T-helper 1 cell (primary cell): ENCODE results near the gene HSBP1L1.

ENCODE experiments used
- DNase-seq, 5 donors: peaks; one replicate each; pipeline ENCODE4 v3.0.0-alpha.2; 2012 to 2020
- total RNA-seq, 4 donors: gene quantifications; one replicate each; lab custom pipeline; 2026; lab: John Stamatoyannopoulos, UW

Gene HSBP1L1
- 8.3 to 12.2 (median 11.6) reads per million in 4 donors for total RNA-seq

- DNase-seq = peak; percentile 40 to 65 (median 62)
Measured at GRCh38 chr18:79964330-79965118, at the start of gene HSBP1L1. HSBP1L1 (plus strand) TSS chr18:79964643; CDS start chr18:79964736, 93 bp downstream.

DNA sequence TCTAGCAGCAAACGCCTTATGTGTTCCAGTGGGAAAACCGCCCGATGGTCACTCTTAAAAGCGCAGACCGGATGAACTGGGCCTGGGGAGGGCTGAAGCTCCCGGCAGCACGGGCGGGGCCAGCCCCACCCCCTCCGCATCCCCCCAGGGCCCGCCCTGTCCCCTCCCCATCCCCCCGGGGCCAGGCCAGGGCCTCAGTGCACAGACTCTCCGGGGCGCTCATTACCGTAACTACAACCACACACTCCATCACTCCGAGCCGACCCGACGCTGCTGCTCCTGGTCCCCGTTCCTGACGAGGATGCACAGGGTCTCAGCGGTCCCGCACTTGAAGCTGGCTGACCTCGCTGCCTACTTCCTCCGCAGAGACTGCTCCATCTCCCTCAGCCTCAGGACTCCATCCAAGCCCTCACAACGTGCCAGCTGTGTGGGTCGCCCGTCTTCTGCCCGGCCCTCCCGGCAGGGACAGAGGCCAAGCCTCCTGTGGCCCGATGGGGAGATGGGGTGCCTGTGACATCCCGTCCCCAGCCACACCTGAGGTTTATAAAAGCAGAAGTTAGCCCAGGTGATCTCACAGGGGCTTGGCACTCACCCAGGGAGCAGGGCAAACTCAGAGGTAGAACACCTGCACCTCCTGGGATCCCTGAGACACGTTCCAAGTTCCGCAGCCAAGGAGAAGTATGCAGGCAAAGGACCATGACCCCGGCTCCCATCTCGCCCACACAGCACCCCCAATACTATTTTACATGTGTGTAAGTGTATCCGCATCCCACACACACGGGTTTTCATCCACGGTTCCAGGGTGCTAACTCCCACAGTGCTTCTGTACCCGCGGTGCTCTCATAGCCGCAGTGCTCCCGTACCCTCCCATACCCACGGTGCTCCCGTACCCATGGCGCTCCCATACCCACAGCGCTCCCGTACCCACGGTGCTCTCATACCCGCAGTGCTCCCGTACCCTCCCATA, 49.0 kb upstream of the HSBP1L1 start:
- no peak for DNase-seq

DNA sequence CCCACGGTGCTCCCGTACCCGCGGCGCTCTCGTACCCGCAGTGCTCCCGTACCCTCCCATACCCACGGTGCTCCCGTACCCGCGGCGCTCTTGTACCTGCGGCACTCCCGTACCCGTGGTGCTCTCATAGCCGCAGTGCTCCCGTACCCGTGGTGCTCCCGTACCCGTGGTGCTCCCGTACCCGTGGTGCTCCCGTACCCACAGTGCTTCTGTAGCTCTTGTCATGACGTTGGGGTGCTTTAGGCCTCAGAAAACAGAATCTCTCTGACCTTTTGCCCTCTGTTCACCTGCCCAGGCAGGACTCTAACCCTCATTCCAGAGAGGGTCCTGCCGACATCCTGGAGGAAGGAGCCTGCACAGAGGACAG, 48.3 kb upstream of the HSBP1L1 start:
- DNase-seq = no peak

GRCh38 chr18:79916546-79917168, 47.8 kb upstream of the HSBP1L1 start:
- DNase-seq = no peak

DNA sequence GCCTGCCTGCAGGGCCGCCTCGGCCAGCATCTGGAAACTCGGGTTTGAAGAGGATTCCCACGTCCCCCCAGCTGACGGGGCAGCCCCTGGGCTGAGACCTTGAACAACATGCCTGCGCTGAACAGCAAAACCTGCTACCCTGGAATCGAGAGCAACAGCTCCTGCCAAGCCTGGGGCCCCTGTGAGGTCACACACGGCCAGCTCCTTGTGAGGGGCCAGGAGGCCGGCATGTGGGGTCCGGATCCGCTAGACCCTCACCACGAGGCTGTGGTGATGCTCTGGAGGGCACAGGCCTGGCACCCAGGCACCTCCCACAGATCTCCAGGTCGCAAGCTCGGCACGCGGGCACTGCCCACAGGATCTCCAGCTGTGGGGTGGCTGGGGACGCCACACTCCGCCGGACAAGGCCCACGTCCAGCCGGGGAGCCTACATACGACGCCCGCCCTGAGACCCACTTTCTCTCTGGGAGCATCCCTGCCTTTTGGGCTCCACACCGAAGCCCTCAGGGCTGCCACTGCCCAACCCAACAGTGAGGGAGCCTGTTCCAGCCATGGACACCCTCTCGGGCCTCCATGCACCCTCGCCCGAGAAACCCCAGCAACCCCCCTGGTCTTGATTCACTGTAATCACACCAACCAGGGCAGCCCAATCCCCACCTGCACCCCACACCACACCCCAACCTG, 47.1 kb upstream of the HSBP1L1 start:
- no peak for DNase-seq

- no peak for DNase-seq
Measured at GRCh38 chr18:79917853-79918614, 46.4 kb upstream of the HSBP1L1 start.

DNA sequence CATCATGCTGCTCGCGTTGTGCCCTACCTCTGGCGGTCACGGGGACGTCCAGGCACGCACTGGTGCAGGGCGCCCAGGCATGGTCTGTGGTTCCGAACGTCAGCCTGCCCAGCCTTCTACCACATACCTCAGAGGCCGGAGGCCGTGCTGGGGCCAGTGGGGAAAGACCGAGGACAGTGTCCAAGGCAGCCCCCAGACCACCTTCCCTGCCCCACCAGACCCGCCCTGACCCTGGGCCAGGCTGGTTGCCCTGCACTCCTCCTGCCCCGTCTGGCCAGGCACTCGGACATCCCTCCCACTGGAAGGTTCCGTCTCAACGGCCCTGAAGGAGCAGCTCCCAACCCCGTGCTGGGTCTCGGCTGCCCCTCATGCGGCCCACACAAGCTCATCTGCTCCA, 45.8 kb upstream of the HSBP1L1 start:
- DNase-seq = no peak

- DNase-seq = no peak
Measured at GRCh38 chr18:79919089-79919488, 45.4 kb upstream of the HSBP1L1 start.

GRCh38 chr18:79921984-79922965, 42.2 kb upstream of the HSBP1L1 start:
- DNase-seq = no peak

DNA sequence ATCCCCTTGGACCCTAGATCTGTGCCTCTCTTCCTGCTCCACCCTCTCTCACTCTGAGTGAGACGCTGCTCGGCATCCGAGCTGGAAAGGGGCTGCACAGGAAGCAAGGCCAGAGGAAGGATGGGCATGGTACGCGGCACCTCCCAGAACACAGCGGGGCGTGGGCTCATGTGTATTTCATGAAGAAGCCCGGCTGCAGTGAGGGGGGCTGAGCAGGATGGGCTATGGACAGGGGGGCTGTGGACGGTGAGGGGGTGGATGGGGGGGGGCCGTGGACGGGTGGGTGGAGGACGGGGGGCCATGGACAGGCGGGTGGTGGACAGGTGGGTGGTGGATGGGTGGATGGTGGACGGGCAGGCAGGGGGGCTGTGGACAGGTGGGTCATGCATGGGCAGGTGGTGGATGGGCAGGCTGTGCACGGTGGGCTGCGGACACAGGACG, 41.5 kb upstream of the HSBP1L1 start:
- DNase-seq = no peak

GRCh38 chr18:79923896-79924585, 40.4 kb upstream of the HSBP1L1 start:
- DNase-seq = no peak

DNA sequence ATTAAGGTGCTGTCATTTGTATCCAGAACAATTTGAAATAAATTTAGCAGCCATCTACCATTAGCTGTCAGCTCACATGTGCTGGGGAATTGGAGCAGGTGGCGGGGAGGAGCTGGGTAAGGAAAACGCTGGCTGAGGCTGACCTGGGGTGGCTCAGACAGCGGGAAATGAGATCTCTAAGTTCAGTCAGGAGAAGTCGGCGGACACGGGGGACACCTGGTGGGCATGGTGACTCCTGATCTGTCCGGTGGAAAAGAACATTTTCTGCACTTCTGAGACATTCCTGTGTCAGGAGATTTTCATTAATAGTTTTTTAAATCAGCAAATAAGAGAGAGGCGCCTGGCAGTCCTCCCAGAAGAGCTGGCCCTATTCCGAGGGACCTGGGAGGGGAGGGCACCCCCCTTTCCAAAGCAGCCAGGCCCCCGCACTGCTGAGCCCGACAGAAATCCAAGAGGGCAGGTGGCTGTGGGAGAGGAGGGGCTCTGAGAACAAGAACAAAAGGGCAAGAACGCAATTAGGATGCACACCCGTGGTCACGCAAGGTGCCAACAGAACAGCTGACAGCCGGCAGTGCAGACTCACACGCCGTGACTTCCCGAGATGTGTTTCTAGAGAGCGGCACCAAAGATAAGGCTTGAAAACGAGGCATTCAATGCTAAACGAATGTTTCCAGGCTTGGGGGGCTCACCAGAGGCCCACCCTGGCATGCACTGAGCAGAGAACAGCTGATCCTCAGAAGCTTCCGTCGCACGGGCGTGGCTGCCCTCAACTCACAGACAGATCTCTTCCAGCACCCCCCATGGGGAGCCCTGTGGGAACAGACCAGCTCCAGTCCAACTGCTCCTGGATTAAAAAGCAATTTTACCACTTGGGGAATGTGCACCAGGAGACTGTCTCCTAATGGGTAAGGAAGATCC, 39.4 kb upstream of the HSBP1L1 start:
- DNase-seq = no peak

DNA sequence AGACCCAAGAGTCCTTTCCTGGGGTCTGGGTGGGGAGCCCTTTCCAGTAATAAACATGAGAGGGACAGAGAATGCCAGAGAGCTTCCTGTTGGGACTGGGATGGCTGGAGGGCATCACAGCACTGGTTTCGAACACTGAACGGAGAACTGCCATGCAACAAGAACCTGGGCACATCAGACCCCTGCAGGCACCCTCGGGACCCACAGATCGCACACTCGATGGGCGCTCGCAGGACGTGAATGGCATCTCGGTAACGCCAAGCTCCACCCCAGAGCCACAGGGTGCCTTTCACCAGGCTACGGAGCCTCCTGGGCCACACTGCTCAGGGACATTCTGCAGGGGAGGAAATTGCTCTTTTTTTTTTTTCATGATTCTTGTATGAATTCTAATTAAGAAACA, 38.1 kb upstream of the HSBP1L1 start:
- no peak for DNase-seq

DNA sequence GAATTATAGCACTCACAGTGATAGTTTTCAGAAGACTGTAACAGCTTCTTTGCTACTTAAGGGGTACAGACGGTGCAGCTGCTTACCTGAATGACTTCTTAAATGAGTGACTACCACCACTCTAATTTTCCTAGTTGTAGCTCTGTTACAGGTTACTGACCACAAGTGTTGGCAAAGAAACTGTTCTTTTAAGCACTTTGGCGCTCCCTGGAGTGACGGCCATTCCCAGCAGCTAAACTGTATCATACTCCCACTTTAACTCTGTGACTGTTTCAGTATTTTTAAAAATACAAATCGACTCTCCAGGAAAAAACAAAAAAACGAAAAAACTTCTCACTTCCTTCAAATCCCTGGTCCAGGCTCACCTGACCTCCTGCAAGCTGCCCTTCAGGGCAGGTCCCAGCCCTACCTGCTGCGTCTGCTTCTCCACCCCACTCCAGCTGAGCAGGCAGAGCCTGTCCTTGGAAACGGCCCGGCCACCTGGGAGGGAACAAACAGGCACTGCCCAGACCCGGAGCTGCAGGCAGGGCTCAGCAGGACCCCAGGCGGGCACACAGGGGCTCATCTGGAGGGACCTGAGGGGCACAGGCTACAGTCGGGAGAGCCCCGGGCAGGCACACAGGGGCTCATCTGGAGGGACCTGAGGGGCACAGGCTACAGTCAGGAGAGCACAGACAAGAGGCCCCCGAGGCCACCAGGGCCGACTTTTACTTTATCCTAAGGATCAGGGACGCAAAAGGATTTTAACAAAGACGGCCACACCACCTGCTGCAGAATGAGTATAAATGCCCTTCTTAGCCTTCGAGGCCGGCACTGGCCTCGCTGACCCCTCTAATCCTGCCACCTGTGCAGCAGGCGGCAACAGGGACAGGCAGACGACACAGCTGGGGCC, 37.5 kb upstream of the HSBP1L1 start:
- DNase-seq = no peak

DNA sequence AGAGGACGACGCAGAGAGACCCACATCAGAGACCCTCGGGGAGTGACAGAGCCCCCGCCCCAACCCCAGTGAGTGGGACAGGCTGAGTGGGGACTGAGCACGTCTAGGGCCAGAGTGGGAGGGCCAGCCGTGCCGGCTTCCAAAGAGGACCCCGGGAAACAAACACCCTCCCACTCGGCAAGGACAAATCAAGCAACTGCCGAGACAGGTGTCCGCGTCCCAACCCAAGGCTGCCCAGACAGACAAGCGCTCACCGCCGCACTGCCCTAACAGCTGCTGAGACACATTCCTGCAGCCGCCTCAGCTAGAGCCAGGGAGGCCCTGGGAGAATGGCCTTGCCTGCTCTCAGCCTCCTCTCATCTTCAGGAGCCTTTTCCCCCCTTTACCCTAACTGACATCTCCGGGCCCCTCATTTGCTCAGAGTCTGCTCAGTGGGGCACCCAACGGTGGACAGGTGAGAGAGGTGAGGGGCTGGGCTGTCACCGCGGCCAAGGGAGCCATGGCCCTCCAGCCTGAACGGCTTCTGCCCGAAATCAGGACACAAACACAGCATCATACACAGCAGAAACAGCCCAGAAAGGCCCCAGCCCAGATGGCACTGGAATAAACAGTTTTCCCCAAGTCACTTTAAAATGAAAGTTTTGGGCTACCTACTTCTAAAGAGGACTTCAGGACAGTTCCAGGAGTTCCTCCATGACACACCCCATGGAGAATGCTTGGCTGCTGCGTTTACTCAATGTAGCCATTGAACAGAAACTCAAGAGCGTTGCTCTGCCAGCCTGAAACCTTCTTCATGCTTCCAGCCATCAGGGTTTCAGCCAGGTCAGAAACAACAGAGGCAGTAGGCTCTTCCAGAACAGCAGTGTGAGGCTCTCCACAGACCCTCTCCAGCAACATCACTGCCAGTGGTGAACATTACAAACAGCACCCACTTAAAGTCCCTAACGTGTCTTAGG, 36.6 kb upstream of the HSBP1L1 start:
- DNase-seq = no peak

DNA sequence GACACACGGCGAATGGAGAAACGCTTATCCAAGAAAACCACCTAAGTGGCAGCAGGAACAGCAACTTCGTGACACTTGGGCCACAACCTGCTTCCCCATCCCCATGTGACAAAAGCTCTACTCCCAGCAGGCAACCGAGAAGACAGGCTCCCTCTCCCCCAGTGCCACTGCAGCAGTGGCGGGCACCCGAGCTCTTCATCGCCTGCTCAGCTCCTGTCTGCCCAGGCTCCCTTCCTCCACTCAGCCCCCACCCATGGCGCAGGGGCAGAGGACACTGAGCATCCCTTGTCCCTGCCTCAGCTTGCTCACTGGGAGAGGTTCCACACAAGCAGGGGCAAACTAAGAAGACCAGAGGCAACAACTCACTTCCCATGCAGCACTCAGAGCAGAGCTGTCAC, 35.9 kb upstream of the HSBP1L1 start:
- DNase-seq = no peak
